ENCODE data around the gene DPF3. TPM values are rescaled to one million over a fixed set of nuclear protein-coding genes. Genes with fewer than 3 reads are reported as not detected.

The DPF3 gene
- total and polyA plus RNA-seq, 9 of the 15 experiments (the other 6 are each of a cell fraction or from before 2014, with no cell fraction given): 0.21 to 4.9 (median 1.2) TPM

- TF ChIP-seq, protein P1, sequence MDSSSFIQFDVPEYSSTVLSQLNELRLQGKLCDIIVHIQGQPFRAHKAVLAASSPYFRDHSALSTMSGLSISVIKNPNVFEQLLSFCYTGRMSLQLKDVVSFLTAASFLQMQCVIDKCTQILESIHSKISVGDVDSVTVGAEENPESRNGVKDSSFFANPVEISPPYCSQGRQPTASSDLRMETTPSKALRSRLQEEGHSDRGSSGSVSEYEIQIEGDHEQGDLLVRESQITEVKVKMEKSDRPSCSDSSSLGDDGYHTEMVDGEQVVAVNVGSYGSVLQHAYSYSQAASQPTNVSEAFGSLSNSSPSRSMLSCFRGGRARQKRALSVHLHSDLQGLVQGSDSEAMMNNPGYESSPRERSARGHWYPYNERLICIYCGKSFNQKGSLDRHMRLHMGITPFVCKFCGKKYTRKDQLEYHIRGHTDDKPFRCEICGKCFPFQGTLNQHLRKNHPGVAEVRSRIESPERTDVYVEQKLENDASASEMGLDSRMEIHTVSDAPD (CRISPR knock-in tag; IDR thresholded peaks at IDR 0.05): no peak
Observed at GRCh38 chr14:72753879-72754400, 140.0 kb downstream of the DPF3 start (continued).

DNA sequence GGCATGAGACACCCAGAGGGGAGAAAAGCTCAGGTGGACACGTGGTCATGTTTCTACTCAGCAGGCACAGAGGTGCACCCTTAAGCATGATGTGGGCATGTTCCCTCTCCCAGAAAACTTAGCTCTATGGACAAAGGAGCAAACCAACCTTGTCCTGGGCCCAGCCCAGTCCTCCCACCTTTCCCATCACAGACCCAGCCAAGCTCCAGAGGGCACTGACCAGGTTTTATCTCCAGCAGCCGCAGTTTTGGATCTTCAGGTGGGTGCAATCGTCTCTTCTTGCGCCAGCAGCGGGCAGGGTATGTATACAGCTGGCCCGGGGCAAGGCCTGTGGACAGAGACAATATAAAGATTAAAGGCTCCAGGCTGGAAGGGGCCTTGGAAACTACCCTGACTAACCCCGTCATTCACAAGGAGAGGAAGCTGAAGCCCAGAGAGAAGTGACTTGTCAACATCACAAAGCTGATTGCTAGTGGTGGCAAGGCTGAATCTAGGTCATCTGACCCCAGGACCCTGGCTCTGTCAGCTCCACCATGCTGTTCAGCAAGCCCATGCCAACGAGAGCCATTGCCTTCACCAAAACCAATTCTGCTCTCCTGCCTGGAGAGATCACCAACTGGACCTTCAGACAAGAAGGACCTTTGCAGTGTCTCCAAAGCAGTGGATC, 140.7 kb downstream of the DPF3 start:
- intact Hi-C loops (cut with micrococcal nuclease) (no loop called here), in situ Hi-C loops (cut with MboI) (no loop called here)
- Histone ChIP-seq H2AFZ (ENCODE audit: low read depth, low read length) (no peak overlapping the region), H3K36me3 (ENCODE audit: control insufficient read depth, insufficient read depth, low read length) (no peaks in the 10 kb centered on the region), H3K4me3 (no peak overlapping the region), H4K20me1 (replicated peaks; ENCODE audit: control insufficient read depth, insufficient read depth, low read length) (no peaks in the 10 kb centered on the region), H3K9me1 (ENCODE audit: control insufficient read depth, insufficient read depth, low read length) (no peaks in the 10 kb centered on the region), H3K79me2 (ENCODE audit: control insufficient read depth, insufficient read depth, low read length) (no peaks in the 10 kb centered on the region), H3K9me3 (replicated peaks; ENCODE audit: control insufficient read depth, insufficient read depth, low read depth, low read length) (no peaks in the 10 kb centered on the region), H3K4me1 (replicated peaks in 1 of 2; ENCODE audit: control insufficient read depth in 2 of 2, insufficient read depth in 2 of 2, low read length in 2 of 2) (no peaks in the 10 kb centered on the region), H3K9ac (ENCODE audit: insufficient read depth in 1 of 2, low read depth in 2 of 2, low read length in 2 of 2) (no peak overlapping the region), H3K4me2 (ENCODE audit: insufficient read depth, low read length) (no peak overlapping the region), H3K27me3 (ENCODE audit: control insufficient read depth in 2 of 2, insufficient read depth in 2 of 2, low read length in 2 of 2) (no peaks in the 10 kb centered on the region), H3K27ac (ENCODE audit: extremely low read depth, low read depth, low read length) (no peak overlapping the region)
- no peak for DNase-seq (ENCODE audit: extremely low read depth in 1 of 4, low spot score in 3 of 4)
- ATAC-seq: no peak
- no TSS peak for BruUV-seq (replicated peaks)
- POLR2A ChIA-PET: no interaction called here
- 15% methylated on average over 7 of the region's 8 CpGs for WGBS (ENCODE audit: insufficient coverage, low coverage, missing lambda C conversion rate)
- CTCF ChIA-PET (ENCODE audit: low intra/inter-chr PET ratio): no interaction called here
- FAIRE-seq: no peak
- TF ChIP-seq RBM17 (IDR thresholded peaks at IDR 0.05; ENCODE audit: borderline replicate concordance, low read depth, low read length): no peak
- no peak for TF ChIP-seq ZBTB43 (CRISPR knock-in tag; IDR thresholded peaks at IDR 0.05)
- TF ChIP-seq KAT7 (CRISPR knock-in tag; IDR thresholded peaks at IDR 0.05; ENCODE audit: borderline replicate concordance): no peak
- TF ChIP-seq ZNF431 (CRISPR knock-in tag; IDR thresholded peaks at IDR 0.05): no peak
- no peak for TF ChIP-seq ZNF3 (CRISPR knock-in tag; IDR thresholded peaks at IDR 0.05)
- no peak for TF ChIP-seq RBM22 (IDR thresholded peaks at IDR 0.05; ENCODE audit: low read depth, low read length, poor library complexity, severe bottlenecking)
- TF ChIP-seq TCF7L2 (IDR thresholded peaks at IDR 0.05; ENCODE audit: low read depth, low read length): no peak
- TF ChIP-seq SREBF1 (IDR thresholded peaks at IDR 0.05; ENCODE audit: borderline replicate concordance, low read depth, low read length): no peak
- no peak for TF ChIP-seq NR2F6 (CRISPR knock-in tag; IDR thresholded peaks at IDR 0.05)
- TF ChIP-seq, protein P2, sequence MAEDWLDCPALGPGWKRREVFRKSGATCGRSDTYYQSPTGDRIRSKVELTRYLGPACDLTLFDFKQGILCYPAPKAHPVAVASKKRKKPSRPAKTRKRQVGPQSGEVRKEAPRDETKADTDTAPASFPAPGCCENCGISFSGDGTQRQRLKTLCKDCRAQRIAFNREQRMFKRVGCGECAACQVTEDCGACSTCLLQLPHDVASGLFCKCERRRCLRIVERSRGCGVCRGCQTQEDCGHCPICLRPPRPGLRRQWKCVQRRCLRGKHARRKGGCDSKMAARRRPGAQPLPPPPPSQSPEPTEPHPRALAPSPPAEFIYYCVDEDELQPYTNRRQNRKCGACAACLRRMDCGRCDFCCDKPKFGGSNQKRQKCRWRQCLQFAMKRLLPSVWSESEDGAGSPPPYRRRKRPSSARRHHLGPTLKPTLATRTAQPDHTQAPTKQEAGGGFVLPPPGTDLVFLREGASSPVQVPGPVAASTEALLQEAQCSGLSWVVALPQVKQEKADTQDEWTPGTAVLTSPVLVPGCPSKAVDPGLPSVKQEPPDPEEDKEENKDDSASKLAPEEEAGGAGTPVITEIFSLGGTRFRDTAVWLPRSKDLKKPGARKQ (CRISPR knock-in tag; IDR thresholded peaks at IDR 0.05): no peak
- no peak for TF ChIP-seq GABPA (tag; conservative IDR thresholded peaks at IDR 0.05; ENCODE audit: low read depth)
- no peak for TF ChIP-seq ZBTB1 (CRISPR knock-in tag; IDR thresholded peaks at IDR 0.05; ENCODE audit: borderline replicate concordance, low read depth)
- no peak for TF ChIP-seq MCM7 (IDR thresholded peaks at IDR 0.05)
- TF ChIP-seq CBX5 (IDR thresholded peaks at IDR 0.05; ENCODE audit: borderline replicate concordance, low read depth): no peak
- no peak for TF ChIP-seq MCM5 (IDR thresholded peaks at IDR 0.05; ENCODE audit: low read depth)
- no peak for TF ChIP-seq RBBP5 (IDR thresholded peaks at IDR 0.05; ENCODE audit: borderline replicate concordance, insufficient read depth, low read length, poor library complexity, severe bottlenecking)

Measured in K562 (cell line).